Measurements from ENCODE around the gene UPK3A. TPM values are rescaled to one million over a fixed set of nuclear protein-coding genes. Genes with fewer than 3 reads are reported as not detected.

The UPK3A gene
- total and polyA plus RNA-seq, 2 experiments from 2014 or later, result 0.21 TPM; not detected in 1

GRCh38 chr22:45308391-45308956 lies 23.7 kb downstream of the UPK3A start:
- Histone ChIP-seq H3K27ac (no peak overlapping the region), H3K4me1 (ENCODE audit: low read depth) (peaks cover 10% of the 10 kb centered on the region), H3K9me3 (ENCODE audit: low read depth) (no peaks in the 10 kb centered on the region), H3K4me3 (no peak overlapping the region), H3K36me3 (no peaks in the 10 kb centered on the region), H3K27me3 (no peaks in the 10 kb centered on the region)
- no peak for TF ChIP-seq CTCF (IDR thresholded peaks at IDR 0.05; ENCODE audit: low read depth, low read length)
- no peak for DNase-seq (ENCODE audit: low read depth in 1 of 2, low spot score in 1 of 2)

- TF ChIP-seq CTCF (IDR thresholded peaks at IDR 0.05; ENCODE audit: low read depth, low read length), result no peak
- Histone ChIP-seq H3K36me3 (no peaks in the 10 kb centered on the region), H3K27me3 (no peaks in the 10 kb centered on the region), H3K9me3 (ENCODE audit: low read depth) (no peaks in the 10 kb centered on the region), H3K4me3 (peak overlapping the region; percentile 87), H3K4me1 (ENCODE audit: low read depth) (peaks cover 15% of the 10 kb centered on the region), H3K27ac (peak overlapping the region; percentile 73)
- DNase-seq (ENCODE audit: low read depth in 1 of 2, low spot score in 1 of 2), result no peak
Measured at GRCh38 chr22:45308957-45309421, 24.2 kb downstream of the UPK3A start.

- peak within 1 kb of the TSS; percentile 73 for H3K27ac ChIP-seq
- peaks cover 21% of the 10 kb centered on the region for H3K4me1 ChIP-seq (ENCODE audit: low read depth)
- TF ChIP-seq CTCF (IDR thresholded peaks at IDR 0.05; ENCODE audit: low read depth, low read length), result no peak
Measured at GRCh38 chr22:45309422-45310227, 24.9 kb downstream of the UPK3A start, which contains the start of gene FAM118A. TSS of gene FAM118A (plus strand) at chr22:45309934. CDS start at chr22:45322380, 12,446 bp downstream.

GRCh38 chr22:45310331-45310976 lies 25.7 kb downstream of the UPK3A start:
- TF ChIP-seq CTCF (IDR thresholded peaks at IDR 0.05; ENCODE audit: low read depth, low read length), result no peak
- peaks cover 28% of the 10 kb centered on the region for H3K4me1 ChIP-seq (ENCODE audit: low read depth)
- H3K9me3 ChIP-seq (ENCODE audit: low read depth), result no peaks in the 10 kb centered on the region
- H3K27ac ChIP-seq, result peak overlapping the region; percentile 73
- H3K36me3 ChIP-seq, result no peaks in the 10 kb centered on the region
- H3K4me3 ChIP-seq, result peak overlapping the region; percentile 87
- no peak for DNase-seq (ENCODE audit: low read depth in 1 of 2, low spot score in 1 of 2)
- no peaks in the 10 kb centered on the region for H3K27me3 ChIP-seq

More at GRCh38 chr22:45309422-45310227, 24.9 kb downstream of the UPK3A start, which contains the start of gene FAM118A:
- DNase-seq (ENCODE audit: low read depth in 1 of 2, low spot score in 1 of 2), result peak; percentile 96
- Histone ChIP-seq H3K4me3 (peak within 1 kb of the TSS; percentile 87), H3K27me3 (no peaks in the 10 kb centered on the region), H3K36me3 (no peaks in the 10 kb centered on the region), H3K9me3 (ENCODE audit: low read depth) (no peaks in the 10 kb centered on the region)

- peaks cover 30% of the 10 kb centered on the region for H3K4me1 ChIP-seq (ENCODE audit: low read depth)
- H3K36me3 ChIP-seq, result no peaks in the 10 kb centered on the region
- no peaks in the 10 kb centered on the region for H3K27me3 ChIP-seq
- peak overlapping the region; percentile 87 for H3K4me3 ChIP-seq
- H3K27ac ChIP-seq, result no peak overlapping the region
- no peak for TF ChIP-seq CTCF (IDR thresholded peaks at IDR 0.05; ENCODE audit: low read depth, low read length)
- no peak for DNase-seq (ENCODE audit: low read depth in 1 of 2, low spot score in 1 of 2)
- H3K9me3 ChIP-seq (ENCODE audit: low read depth), result no peaks in the 10 kb centered on the region
Measured at GRCh38 chr22:45310977-45311531, 26.3 kb downstream of the UPK3A start.

Measured in cardiac muscle cell (in vitro differentiated cells and primary cell).